Neutrophil (primary cell): ENCODE data around the gene CFAP77.

Source experiments
- H3K27ac ChIP-seq: fragments of 200-600 bp; sonication (generic); 2 replicates; pipeline ENCODE4 v1.5.1; 2016; ENCODE audit warnings: mild to moderate bottlenecking, moderate library complexity
- H3K27me3 ChIP-seq: fragments of 200-600 bp; sonication (generic); 2 replicates; pipeline ENCODE4 v1.6.0; 2016; ENCODE audit warnings: mild to moderate bottlenecking
- H3K36me3 ChIP-seq: fragments of 200-600 bp; sonication (generic); 2 replicates; pipeline ENCODE4 v1.5.1; 2017
- H3K4me1 ChIP-seq, 2 experiments: fragments of 200-600 bp in 1 of 2; sonication (generic) in 1 of 2; 1 replicate in 1 of 2; 2 replicates in 1 of 2; pipeline versions ENCODE4 v1.5.1 to v1.6.1; 2013 to 2016; ENCODE audit warnings: low read depth in 1 of 2, low read length in 1 of 2, mild to moderate bottlenecking in 1 of 2, moderate library complexity in 1 of 2; ENCODE audit not compliant: control insufficient read depth in 1 of 2, insufficient read depth in 1 of 2
- H3K4me3 ChIP-seq, 2 experiments: fragments of 200-600 bp in 1 of 2; sonication (generic) in 1 of 2; 1 replicate in 1 of 2; 2 replicates in 1 of 2; pipeline ENCODE4 v1.5.1; 2013 to 2016; ENCODE audit warnings: low read depth in 1 of 2, low read length in 1 of 2, mild to moderate bottlenecking in 1 of 2, moderate library complexity in 1 of 2
- H3K9me3 ChIP-seq: fragments of 200-600 bp; sonication (generic); 2 replicates; pipeline ENCODE4 v1.5.1; 2016
- TF ChIP-seq, protein P1 (sequence below): fragments of 200-600 bp; sonication (generic); IDR thresholded peaks from 2 replicates; pipeline ENCODE4 v1.5.1; 2016; ENCODE audit warnings: antibody characterized with exemption

The CFAP77 gene

DNA sequence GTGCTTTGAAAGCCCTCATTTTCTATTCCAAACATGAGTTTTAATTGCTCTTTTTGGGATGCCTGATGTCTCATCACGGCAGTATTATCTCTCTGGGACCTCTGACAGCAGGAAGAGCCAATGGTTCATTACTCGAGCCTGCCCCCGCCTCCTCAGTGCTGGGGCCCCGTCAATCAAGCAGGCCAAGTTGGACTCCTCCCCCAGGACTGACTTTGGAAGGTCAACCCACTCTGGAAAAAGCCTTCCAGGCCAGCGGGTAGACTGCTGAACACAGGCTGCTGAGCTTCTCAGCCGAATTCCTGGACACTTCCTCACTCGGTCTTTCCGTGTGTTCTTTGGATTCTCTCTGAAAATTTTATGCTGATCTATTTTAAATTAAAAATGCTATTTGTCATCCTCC is 162.9 kb downstream of the CFAP77 start:
- Histone ChIP-seq H3K9me3 (no peaks in the 10 kb centered on the region), H3K36me3 (no peaks in the 10 kb centered on the region), H3K27ac (no peak overlapping the region), H3K4me1 (no peaks in the 10 kb centered on the region), H3K4me3 (no peak overlapping the region), H3K27me3 (peaks cover 69% of the 10 kb centered on the region)
- TF ChIP-seq, protein P1, sequence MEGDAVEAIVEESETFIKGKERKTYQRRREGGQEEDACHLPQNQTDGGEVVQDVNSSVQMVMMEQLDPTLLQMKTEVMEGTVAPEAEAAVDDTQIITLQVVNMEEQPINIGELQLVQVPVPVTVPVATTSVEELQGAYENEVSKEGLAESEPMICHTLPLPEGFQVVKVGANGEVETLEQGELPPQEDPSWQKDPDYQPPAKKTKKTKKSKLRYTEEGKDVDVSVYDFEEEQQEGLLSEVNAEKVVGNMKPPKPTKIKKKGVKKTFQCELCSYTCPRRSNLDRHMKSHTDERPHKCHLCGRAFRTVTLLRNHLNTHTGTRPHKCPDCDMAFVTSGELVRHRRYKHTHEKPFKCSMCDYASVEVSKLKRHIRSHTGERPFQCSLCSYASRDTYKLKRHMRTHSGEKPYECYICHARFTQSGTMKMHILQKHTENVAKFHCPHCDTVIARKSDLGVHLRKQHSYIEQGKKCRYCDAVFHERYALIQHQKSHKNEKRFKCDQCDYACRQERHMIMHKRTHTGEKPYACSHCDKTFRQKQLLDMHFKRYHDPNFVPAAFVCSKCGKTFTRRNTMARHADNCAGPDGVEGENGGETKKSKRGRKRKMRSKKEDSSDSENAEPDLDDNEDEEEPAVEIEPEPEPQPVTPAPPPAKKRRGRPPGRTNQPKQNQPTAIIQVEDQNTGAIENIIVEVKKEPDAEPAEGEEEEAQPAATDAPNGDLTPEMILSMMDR: no peak

DNA sequence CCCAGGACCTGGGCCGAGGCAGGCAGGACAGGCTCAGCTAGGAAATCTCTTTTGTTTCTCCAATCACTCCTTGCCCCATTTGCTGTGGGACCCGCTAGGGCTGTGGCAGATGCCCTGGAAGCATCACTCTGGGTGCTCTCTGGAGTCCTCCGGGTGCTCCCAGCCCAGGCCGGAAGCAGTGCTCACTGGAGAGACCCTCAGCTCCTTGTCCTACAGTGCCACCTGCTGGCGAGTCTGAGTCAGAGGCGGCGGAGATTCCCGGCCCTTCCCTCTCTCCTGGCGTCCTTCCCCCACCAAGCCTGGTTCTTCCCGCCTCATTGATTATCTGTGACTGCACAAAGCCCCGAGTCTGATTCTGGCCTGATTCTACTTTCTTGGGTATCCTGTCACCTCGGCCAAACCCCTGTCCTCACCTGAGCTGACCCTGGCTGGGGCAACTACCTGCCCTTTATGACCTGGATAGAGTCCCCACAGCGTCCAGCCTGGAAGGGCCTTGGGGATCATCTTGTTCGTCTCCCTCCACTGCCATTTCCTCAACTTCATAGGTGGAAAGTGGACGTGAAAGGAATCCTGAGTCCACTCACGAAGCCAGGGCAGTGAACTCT is 165.1 kb downstream of the CFAP77 start:
- H3K9me3 ChIP-seq: no peaks in the 10 kb centered on the region
- TF ChIP-seq, protein P1: no peak
- no peak overlapping the region for H3K4me3 ChIP-seq
- H3K27ac ChIP-seq: no peak overlapping the region
- no peaks in the 10 kb centered on the region for H3K4me1 ChIP-seq
- H3K36me3 ChIP-seq: no peaks in the 10 kb centered on the region
- peaks cover 91% of the 10 kb centered on the region for H3K27me3 ChIP-seq

DNA sequence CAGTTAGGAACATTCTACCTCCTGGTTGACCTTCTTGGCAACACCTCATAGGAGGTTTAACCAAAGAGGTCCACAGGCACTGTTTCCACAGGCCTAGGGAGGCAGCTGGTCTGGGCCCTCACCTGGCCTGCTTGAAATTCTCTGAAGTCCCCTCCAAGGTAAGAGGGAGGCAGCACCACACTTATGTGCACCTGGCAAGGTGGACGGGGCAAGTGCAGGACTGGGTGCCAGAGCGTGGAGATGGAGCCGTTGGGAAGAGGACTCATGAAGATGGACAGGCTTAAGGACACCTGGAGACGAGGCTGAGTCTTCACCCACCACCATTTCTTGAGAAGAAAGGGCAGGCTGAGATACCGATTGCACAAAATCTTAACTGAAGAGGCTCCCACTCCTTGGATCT is 165.8 kb downstream of the CFAP77 start:
- TF ChIP-seq, protein P1: no peak
- H3K27me3 ChIP-seq: peaks cover 98% of the 10 kb centered on the region
- H3K27ac ChIP-seq: no peak overlapping the region
- no peaks in the 10 kb centered on the region for H3K4me1 ChIP-seq
- no peaks in the 10 kb centered on the region for H3K9me3 ChIP-seq
- H3K36me3 ChIP-seq: no peaks in the 10 kb centered on the region
- no peak overlapping the region for H3K4me3 ChIP-seq

DNA sequence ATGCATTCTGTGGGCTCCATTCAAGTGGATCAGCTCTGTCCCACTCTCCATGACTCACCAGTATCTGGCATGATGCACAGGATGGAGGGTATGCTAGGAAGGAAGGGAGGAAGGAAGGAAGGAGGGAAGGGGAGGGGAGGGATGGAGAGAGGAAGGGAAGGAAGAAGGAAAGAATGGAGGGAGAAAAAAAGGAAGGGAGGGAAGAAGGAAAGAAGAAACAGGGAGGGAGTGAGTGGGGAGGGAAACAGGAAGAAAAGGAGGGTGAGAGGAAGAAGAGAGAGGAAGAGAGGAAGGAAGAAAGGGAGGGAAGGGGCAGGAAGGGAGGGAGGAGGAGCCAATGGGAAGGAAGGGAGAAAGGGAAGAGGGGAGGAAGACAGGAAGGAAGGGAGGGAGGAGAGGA is 167.1 kb downstream of the CFAP77 start:
- Histone ChIP-seq H3K4me3 (no peak overlapping the region), H3K36me3 (no peaks in the 10 kb centered on the region), H3K27me3 (peaks cover 100% of the 10 kb centered on the region), H3K4me1 (no peaks in the 10 kb centered on the region), H3K9me3 (no peaks in the 10 kb centered on the region), H3K27ac (no peak overlapping the region)
- TF ChIP-seq, protein P1: no peak

DNA sequence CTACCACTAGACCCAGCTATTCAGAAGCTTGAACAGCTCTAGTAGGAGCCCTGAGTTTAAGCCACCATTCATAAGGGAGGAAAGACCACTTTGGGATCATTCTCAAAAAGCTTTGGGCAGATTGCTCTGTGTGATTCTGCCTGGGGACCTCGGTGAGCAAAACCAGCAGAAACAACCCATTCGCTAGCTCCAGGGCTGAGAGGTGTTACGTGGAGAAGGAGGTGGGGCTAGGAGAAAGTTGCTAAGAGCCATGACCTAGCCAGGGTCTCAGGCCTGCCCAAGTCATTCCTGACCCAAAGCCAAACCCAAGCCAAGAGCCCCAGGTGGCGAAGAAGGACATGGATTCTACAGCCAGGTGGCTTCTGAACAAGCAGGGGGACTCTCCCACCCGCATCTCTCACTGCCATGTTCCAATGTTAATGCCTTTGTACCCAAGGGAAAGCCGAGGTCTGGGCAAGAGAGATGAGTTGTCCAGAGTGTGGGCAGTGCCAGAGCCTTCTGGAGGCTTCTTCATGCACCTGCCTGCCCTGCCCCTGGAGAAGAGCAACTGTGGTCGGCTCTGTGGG is 168.4 kb downstream of the CFAP77 start:
- H3K9me3 ChIP-seq: no peaks in the 10 kb centered on the region
- H3K36me3 ChIP-seq: no peaks in the 10 kb centered on the region
- H3K27me3 ChIP-seq: peaks cover 100% of the 10 kb centered on the region
- H3K27ac ChIP-seq: no peak overlapping the region
- TF ChIP-seq, protein P1: no peak
- no peaks in the 10 kb centered on the region for H3K4me1 ChIP-seq
- H3K4me3 ChIP-seq: no peak overlapping the region
